SH-SY5Y (cell line): ENCODE results near the gene STAC3.

Experiments used
- GATA2 ChIP-seq: IDR thresholded peaks from 2 replicates; pipeline ENCODE4 v1.6.1; 2011; ENCODE audit warnings: mild to moderate bottlenecking, low read depth, low read length
- GATA3 ChIP-seq: IDR thresholded peaks from 2 replicates; pipeline ENCODE4 v1.6.1; 2011; ENCODE audit warnings: low read depth, mild to moderate bottlenecking, low read length, moderate library complexity

DNA sequence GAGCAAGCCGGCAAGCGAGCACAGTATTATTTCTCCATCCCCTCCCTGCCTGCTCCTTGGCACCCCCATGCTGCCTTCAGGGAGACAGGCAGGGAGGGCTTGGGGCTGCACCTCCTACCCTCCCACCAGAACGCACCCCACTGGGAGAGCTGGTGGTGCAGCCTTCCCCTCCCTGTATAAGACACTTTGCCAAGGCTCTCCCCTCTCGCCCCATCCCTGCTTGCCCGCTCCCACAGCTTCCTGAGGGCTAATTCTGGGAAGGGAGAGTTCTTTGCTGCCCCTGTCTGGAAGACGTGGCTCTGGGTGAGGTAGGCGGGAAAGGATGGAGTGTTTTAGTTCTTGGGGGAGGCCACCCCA is 38.3 kb downstream of the STAC3 start:
- TF ChIP-seq GATA2 (no peak), GATA3 (no peak)
